H9 (cell line): Measurements from ENCODE around the gene GRIK4. TPM values are rescaled to one million over a fixed set of nuclear protein-coding genes. Genes with fewer than 3 reads are reported as not detected.

Experiments used
- DNase-seq: peaks from one replicate; pipeline ENCODE4 v3.0.0-alpha.2; 2017
- H2AFZ ChIP-seq: one replicate; pipeline ENCODE4 v1.6.1; 2013; ENCODE audit warnings: mild to moderate bottlenecking, low read length, control low read depth, moderate library complexity
- H2AK5ac ChIP-seq: 2 replicates; pipeline ENCODE4 v1.6.1; 2013; ENCODE audit warnings: low read length, control low read depth, mixed read lengths; ENCODE audit not compliant: insufficient read length
- H2BK120ac ChIP-seq: one replicate; pipeline ENCODE4 v1.6.1; 2013; ENCODE audit warnings: low read depth, mild to moderate bottlenecking, low read length, control low read depth, inconsistent platforms; ENCODE audit not compliant: poor library complexity, severe bottlenecking
- H2BK12ac ChIP-seq: 2 replicates; pipeline ENCODE4 v1.6.1; 2013; ENCODE audit warnings: low read length, control low read depth, mixed read lengths, low read depth; ENCODE audit not compliant: insufficient read length
- H2BK15ac ChIP-seq: 2 replicates; pipeline ENCODE4 v1.6.1; 2013; ENCODE audit warnings: low read depth, low read length, control low read depth
- H2BK20ac ChIP-seq: one replicate; pipeline ENCODE4 v1.6.1; 2013; ENCODE audit warnings: low read depth, mild to moderate bottlenecking, low read length, control low read depth, inconsistent platforms; ENCODE audit not compliant: poor library complexity, severe bottlenecking
- H2BK5ac ChIP-seq: 2 replicates; pipeline ENCODE4 v1.6.1; 2013; ENCODE audit warnings: low read length, control low read depth, mixed read lengths; ENCODE audit not compliant: insufficient read length
- H3K14ac ChIP-seq: 2 replicates; pipeline ENCODE4 v1.6.1; 2013; ENCODE audit warnings: low read length, control low read depth; ENCODE audit not compliant: insufficient read depth
- H3K18ac ChIP-seq: 2 replicates; pipeline ENCODE4 v1.6.1; 2013; ENCODE audit warnings: low read depth, mild to moderate bottlenecking, mixed read lengths, low read length, control low read depth; ENCODE audit not compliant: insufficient read length
- H3K23ac ChIP-seq: 2 replicates; pipeline ENCODE4 v1.6.1; 2013; ENCODE audit warnings: low read length, control low read depth, mixed read lengths, low read depth; ENCODE audit not compliant: insufficient read length
- H3K23me2 ChIP-seq: 2 replicates; pipeline ENCODE4 v1.6.1; 2013; ENCODE audit warnings: low read depth, mild to moderate bottlenecking, mixed read lengths, low read length, control low read depth; ENCODE audit not compliant: insufficient read length, poor library complexity, severe bottlenecking
- H3K27ac ChIP-seq: 2 replicates; pipeline ENCODE4 v1.5.1; 2013; ENCODE audit warnings: low read length, control low read depth, mixed read lengths, low read depth; ENCODE audit not compliant: insufficient read length
- H3K27me3 ChIP-seq: 2 replicates; pipeline ENCODE4 v1.6.1; 2013; ENCODE audit warnings: low read length, control low read depth, inconsistent platforms; ENCODE audit not compliant: insufficient read depth
- H3K4ac ChIP-seq: 2 replicates; pipeline ENCODE4 v1.6.1; 2013; ENCODE audit warnings: low read depth, mild to moderate bottlenecking, control low read depth, inconsistent platforms, low read length, moderate library complexity
- H3K4me1 ChIP-seq: 2 replicates; pipeline ENCODE4 v1.6.1; 2013; ENCODE audit warnings: low read length, control low read depth, inconsistent platforms; ENCODE audit not compliant: insufficient read depth
- H3K4me2 ChIP-seq: 2 replicates; pipeline ENCODE4 v1.6.1; 2013; ENCODE audit warnings: low read length, control low read depth, mixed read lengths; ENCODE audit not compliant: insufficient read length, insufficient read depth
- H3K56ac ChIP-seq: 2 replicates; pipeline ENCODE4 v1.6.1; 2013; ENCODE audit warnings: low read depth, mild to moderate bottlenecking, mixed read lengths, low read length, control low read depth; ENCODE audit not compliant: insufficient read length
- H3K79me1 ChIP-seq: 2 replicates; pipeline ENCODE4 v1.6.1; 2013; ENCODE audit warnings: low read depth, mild to moderate bottlenecking, moderate library complexity, low read length, control low read depth, inconsistent platforms; ENCODE audit not compliant: insufficient read depth, poor library complexity, severe bottlenecking
- H3K79me2 ChIP-seq: 2 replicates; pipeline ENCODE4 v1.6.1; 2013; ENCODE audit warnings: low read length, control low read depth, inconsistent platforms; ENCODE audit not compliant: insufficient read depth
- H3K9ac ChIP-seq: 2 replicates; pipeline ENCODE4 v1.6.1; 2013; ENCODE audit warnings: low read length, control low read depth, mixed read lengths; ENCODE audit not compliant: insufficient read length; ENCODE audit errors: extremely low read depth
- H3K9me3 ChIP-seq: one replicate; pipeline ENCODE4 v1.6.1; 2013; ENCODE audit warnings: low read depth, low read length, inconsistent platforms; ENCODE audit not compliant: control insufficient read depth
- H3T11ph ChIP-seq: one replicate; pipeline ENCODE4 v1.6.1; 2013; ENCODE audit warnings: mild to moderate bottlenecking, low read length, control low read depth, inconsistent platforms
- H4K20me1 ChIP-seq: one replicate; pipeline ENCODE4 v1.6.1; 2013; ENCODE audit not compliant: control insufficient read depth, insufficient read length, insufficient read depth
- H4K5ac ChIP-seq: 2 replicates; pipeline ENCODE4 v1.6.1; 2013; ENCODE audit warnings: low read depth, mild to moderate bottlenecking, mixed read lengths, low read length, control low read depth; ENCODE audit not compliant: insufficient read length
- H4K8ac ChIP-seq: replicated peaks from 2 replicates; pipeline ENCODE4 v1.6.1; 2013; ENCODE audit warnings: low read length, control low read depth, mixed read lengths, low read depth; ENCODE audit not compliant: insufficient read length
- H4K91ac ChIP-seq: 2 replicates; pipeline ENCODE4 v1.6.1; 2013; ENCODE audit warnings: low read depth, mild to moderate bottlenecking, moderate library complexity, mixed read lengths, low read length, control low read depth; ENCODE audit not compliant: insufficient read length
- H3K27ac Mint-ChIP-seq, 3 experiments: 2 replicates in 2 of 3; 3 replicates in 1 of 3; pipeline ENCODE4 v1.8.0; 2020 to 2021; ENCODE audit warnings: mixed read lengths in 3 of 3, mild to moderate bottlenecking in 1 of 3, moderate library complexity in 1 of 3
- H3K27me3 Mint-ChIP-seq: 2 replicates; pipeline ENCODE4 v1.8.0; 2021; ENCODE audit warnings: low read depth, mild to moderate bottlenecking, moderate library complexity, mixed read lengths
- H3K36me3 Mint-ChIP-seq, 3 experiments: 2 replicates in 2 of 3; 3 replicates in 1 of 3; pipeline ENCODE4 v1.8.0; 2020 to 2021; ENCODE audit warnings: low read depth in 3 of 3, mixed read lengths in 3 of 3; ENCODE audit not compliant: insufficient read depth in 1 of 3
- H3K4me1 Mint-ChIP-seq, 2 experiments: 2 replicates each; pipeline ENCODE4 v1.8.0; 2020; ENCODE audit warnings: mixed read lengths in 2 of 2
- H3K4me3 Mint-ChIP-seq, 2 experiments: 2 replicates in 1 of 2; 3 replicates in 1 of 2; pipeline ENCODE4 v1.8.0; 2020 to 2021; ENCODE audit warnings: mild to moderate bottlenecking in 2 of 2, mixed read lengths in 2 of 2, moderate library complexity in 1 of 2
- H3K9me3 Mint-ChIP-seq, 2 experiments: 2 replicates in 1 of 2; 3 replicates in 1 of 2; pipeline ENCODE4 v1.8.0; 2020; ENCODE audit warnings: mild to moderate bottlenecking in 2 of 2, mixed read lengths in 2 of 2, moderate library complexity in 1 of 2
- CTCF ChIP-seq: fragments of 200-600 bp; sonication (generic); conservative IDR thresholded peaks from 3 replicates; pipeline ENCODE4 v1.8.0; 2021; ENCODE audit warnings: antibody characterized with exemption, mild to moderate bottlenecking
- WGBS: extraction: QIAGEN DNeasy Blood & Tissue Kit; methylation state at CpG from one replicate; pipeline ENCODE4 v1.1.7; 2013; ENCODE audit warnings: missing lambda C conversion rate, low lambda C conversion rate, mixed read lengths; ENCODE audit not compliant: insufficient read length; ENCODE audit errors: extremely low coverage; 5-methylcytosine and 5-hydroxymethylcytosine counted together
- total RNA-seq: library from RNA; stranded (reverse); gene quantifications from 2 replicates; pipeline ENCODE4 v1.2.1, GENCODE V29; 2021

GRIK4 gene
- total RNA-seq, 1 experiment from 2014 or later, result 2.3 TPM

- Histone ChIP-seq H4K91ac (no peak overlapping the region), H3K9me3 (no peaks in the 10 kb centered on the region), H3K4ac (no peak overlapping the region), H3K23me2 (no peaks in the 10 kb centered on the region), H2BK120ac (no peak overlapping the region), H3K4me2 (no peak overlapping the region), H4K8ac (no peak overlapping the region), H2BK15ac (no peak overlapping the region), H3K23ac (no peak overlapping the region), H3K9ac (no peak overlapping the region), H3K14ac (no peak overlapping the region), H3K79me1 (no peaks in the 10 kb centered on the region), H3K18ac (no peak overlapping the region), H3K79me2 (no peaks in the 10 kb centered on the region), H2AFZ (no peak overlapping the region), H4K5ac (no peak overlapping the region), H4K20me1 (no peaks in the 10 kb centered on the region), H2BK12ac (no peak overlapping the region), H2BK20ac (no peak overlapping the region), H3T11ph (no peak overlapping the region), H2AK5ac (no peak overlapping the region), H2BK5ac (no peak overlapping the region), H3K27me3 (no peaks in the 10 kb centered on the region), H3K56ac (no peak overlapping the region), H3K27ac (no peak overlapping the region), H3K4me1 (peaks cover 2% of the 10 kb centered on the region; the same call in 1 of the 2 replicates)
- Mint-ChIP-seq H3K4me3 (peak overlapping the region in 1 of 2 experiments; percentile 27; a peak in 2 of 5 replicates), H3K9me3 (no peaks in the 10 kb centered on the region; a peak in 1 of 5 replicates), H3K4me1 (peaks cover 44 to 62% of the 10 kb centered on the region in 2 experiments), H3K27me3 (peaks cover 6% of the 10 kb centered on the region), H3K36me3 (no peaks in the 10 kb centered on the region), H3K27ac (0 out of 7 replicates have a peak overlapping the region, but pooled peaks of 1 of the 3 experiments have one; percentile 30)
- TF ChIP-seq CTCF, result no peak
- DNase-seq, result no peak
- WGBS, result no CpG with 5 or more reads among the region's 11 CpGs
Observed at GRCh38 chr11:120549346-120549745, 37.8 kb downstream of the GRIK4 start.
